HG03520 (cell line): ENCODE data around the gene YJEFN3.

Experiments used
- ATAC-seq: cut with Tn5 transposase; IDR thresholded peaks from one replicate; pipeline ENCODE4 v1.9.1; 2021; ENCODE audit warnings: mild to moderate bottlenecking, moderate library complexity; ENCODE audit not compliant: unreplicated experiment

The YJEFN3 gene

DNA sequence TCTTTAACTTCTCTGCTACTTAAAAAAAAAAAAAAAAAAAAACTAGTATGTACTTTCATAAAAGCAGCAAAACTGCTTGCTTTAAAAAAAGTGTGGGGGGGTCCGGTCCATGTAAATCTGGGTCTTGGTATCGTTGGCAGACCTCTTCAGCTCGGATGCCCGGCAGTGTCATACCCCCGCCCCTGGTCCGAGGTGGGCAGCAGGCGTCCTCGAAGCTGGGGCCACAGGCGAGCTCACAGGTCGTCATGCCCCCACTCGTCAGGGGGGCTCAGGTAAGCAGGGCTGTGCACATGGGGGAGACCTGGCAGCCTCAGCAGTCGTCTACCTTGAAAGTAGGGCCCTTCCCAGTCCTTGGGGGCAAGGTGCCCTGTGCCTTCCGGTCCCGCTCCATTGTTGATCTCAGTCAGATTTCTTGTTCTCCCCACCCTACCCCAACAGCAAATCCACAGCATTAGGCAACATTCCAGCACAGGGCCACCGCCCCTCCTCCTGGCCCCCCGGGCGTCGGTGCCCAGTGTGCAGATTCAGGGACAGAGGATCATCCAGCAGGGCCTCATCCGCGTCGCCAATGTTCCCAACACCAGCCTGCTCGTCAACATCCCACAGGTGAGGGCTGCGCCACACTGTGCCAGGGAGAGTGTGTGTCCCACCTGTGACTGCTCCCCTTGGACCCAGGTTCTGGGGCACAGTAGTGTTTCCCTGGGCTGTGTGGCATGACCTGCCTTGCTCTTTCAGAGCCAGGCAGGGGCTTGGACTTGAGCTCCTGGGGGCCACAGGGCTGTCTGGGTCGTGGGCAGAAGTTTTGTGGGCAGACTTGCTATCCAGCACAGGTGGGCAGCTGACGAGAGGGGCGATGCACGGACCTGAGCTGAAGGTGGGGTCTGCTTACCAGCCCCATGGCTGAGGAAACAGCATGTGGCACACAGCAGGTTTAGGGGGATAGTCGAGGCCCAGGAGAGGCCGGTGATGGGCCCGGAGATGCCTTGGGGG, 32.8 kb upstream of the YJEFN3 start:
- ATAC-seq = no peak

DNA sequence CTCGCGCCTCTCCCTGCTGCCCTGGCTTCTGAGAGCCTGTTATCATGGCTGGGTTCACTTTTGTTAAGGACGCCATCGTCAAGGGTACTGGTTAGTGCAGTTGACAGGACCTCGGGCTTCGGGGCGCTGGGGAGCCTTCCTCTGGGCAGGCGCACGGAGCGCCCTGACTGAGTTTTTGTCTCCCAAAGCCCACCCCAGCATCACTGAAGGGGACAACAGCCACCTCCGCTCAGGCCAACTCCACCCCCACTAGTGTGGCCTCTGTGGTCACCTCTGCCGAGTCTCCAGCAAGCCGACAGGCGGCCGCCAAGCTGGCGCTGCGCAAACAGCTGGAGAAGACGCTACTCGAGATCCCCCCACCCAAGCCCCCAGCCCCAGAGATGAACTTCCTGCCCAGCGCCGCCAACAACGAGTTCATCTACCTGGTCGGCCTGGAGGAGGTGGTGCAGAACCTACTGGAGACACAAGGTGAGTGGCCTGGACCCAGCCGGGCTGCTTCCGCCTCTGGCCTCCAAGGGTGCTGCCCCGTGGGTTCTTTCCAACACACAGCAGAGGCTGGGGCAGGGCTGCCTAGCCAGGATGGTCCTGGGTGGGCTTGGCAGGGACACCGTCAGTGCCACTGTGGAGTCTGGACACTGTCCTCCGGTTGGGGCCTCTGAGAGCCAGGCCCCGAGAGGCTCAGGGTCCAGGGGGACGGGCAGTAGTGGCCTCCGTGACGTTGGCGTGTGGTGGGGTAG, 30.3 kb upstream of the YJEFN3 start:
- ATAC-seq = no peak

GRCh38 chr19:19499272-19499995, 29.3 kb upstream of the YJEFN3 start:
- ATAC-seq = no peak

DNA sequence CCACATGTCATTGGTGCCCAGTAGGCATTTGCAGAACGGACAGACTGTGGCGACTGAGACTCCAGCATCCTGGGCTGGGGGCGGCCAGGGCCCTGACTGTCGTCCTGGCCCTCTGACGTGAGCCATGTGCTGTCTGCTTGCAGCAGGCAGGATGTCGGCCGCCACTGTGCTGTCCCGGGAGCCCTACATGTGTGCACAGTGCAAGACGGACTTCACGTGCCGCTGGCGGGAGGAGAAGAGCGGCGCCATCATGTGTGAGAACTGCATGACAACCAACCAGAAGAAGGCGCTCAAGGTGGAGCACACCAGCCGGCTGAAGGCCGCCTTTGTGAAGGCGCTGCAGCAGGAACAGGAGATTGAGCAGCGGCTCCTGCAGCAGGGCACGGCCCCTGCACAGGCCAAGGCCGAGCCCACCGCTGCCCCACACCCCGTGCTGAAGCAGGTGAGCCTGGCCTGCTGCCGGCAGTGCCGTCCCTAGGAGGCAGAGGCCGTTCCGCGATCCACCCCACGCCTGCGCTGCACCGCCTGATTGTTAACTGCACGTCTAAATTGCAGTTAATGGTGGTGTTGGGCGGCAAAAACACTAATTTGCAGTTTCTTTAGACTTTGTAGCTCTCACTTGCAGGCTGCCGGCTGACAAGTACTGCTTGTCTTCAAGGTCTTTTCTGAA, 27.6 kb upstream of the YJEFN3 start:
- ATAC-seq = no peak

GRCh38 chr19:19501798-19502197, 26.9 kb upstream of the YJEFN3 start:
- ATAC-seq = no peak

DNA sequence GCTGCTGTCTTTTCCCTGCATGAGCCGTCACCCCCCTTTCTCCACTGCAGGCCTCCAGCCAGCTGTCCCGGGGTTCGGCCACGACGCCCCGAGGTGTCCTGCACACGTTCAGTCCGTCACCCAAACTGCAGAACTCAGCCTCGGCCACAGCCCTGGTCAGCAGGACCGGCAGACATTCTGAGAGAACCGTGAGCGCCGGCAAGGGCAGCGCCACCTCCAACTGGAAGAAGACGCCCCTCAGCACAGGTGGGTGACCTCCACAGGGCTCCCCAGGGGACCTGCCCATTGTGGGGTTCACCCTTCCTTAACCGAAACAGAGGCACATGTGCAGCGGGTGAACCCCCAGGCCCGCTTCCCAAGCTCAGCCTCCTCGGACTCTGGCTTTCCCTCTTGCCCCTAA, 26.4 kb upstream of the YJEFN3 start:
- no peak for ATAC-seq

GRCh38 chr19:19502808-19503602, 25.7 kb upstream of the YJEFN3 start:
- ATAC-seq = no peak

GRCh38 chr19:19504754-19505668, 23.7 kb upstream of the YJEFN3 start:
- ATAC-seq = no peak

- no peak for ATAC-seq
Observed at GRCh38 chr19:19505669-19506326, 22.9 kb upstream of the YJEFN3 start.

GRCh38 chr19:19506592-19506991, 22.1 kb upstream of the YJEFN3 start:
- no peak for ATAC-seq

GRCh38 chr19:19507354-19507753, 21.4 kb upstream of the YJEFN3 start:
- ATAC-seq = no peak

DNA sequence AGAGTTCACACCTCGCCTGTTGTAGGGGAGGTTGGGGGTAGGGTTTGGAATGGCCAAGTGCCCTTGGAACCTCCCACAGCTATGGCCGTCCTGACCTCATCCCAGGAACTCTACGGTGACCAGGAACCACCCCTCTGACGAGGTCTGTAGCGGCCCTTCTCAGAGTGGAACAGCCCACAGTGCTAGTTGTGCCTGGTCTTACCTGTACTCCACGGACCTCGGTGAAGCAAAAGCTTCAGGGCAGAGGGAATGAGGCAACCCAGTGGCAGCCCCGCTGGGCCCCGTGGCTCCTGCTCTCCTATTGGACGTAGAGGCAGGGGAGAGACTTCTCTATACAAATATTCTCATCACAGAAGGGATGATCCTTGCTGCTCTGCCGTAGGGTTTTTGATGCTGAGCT, 20.5 kb upstream of the YJEFN3 start:
- no peak for ATAC-seq

DNA sequence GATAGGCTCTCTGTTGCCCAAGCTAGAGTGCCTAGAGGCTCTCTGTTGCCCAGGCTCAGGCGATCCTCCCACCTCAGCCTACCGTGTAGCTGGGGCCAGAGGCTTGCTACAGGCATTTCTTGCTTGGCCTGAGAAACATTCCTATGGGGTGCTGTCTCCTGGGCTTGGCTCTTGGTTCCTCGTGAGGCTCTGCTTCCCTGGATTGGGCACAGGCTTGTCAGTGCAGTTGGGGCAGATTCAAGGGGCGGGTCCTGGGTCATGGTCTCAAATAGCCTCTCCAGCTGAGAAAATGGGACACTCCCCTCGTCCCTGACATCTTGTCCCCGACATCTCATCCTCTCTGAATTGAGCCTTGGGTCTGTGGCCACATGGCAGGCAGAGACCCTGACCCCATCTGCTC, 18.3 kb upstream of the YJEFN3 start:
- no peak for ATAC-seq

DNA sequence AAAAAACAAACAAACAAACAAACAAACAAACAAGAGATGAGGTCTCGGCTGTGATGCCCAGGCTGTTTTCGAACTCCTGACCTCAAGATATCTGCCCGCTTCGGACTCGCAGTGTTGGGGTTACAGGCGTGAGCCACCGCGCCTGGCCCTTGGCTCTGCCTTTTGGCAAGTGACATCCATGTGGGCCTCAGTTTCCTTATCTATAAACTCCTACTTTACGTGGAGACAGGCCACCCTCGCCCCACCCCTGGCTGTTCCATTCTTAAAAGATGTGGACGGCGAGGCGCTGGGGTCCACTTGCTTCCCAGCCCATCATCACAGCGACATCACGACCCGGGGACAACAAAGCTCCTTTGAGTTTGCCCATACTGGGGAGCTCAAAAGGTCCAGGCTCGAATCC, 15.0 kb upstream of the YJEFN3 start:
- no peak for ATAC-seq

DNA sequence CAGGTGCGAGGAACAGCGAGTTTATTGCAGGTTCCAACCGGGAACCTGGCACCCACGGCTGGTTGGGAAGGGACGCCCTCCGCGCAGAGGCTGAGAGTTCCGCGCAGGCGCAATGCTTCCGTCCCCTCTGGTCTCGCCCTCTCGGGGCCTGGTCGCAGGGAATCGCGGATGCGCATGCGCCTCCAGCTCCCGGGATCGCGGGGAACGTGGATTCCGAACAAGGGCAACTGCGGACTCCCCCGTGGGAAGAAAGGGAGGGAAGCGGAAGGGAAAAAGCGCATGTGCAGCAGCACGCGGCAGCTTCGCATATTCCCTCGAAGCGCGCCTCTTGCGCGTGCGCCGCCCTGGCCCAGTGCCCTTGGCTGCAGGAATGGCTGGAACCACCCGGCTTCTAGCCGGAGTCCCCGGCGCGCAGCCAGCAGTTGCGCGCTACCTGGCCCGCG, 14.5 kb upstream of the YJEFN3 start:
- no peak for ATAC-seq

GRCh38 chr19:19514881-19515641, 13.7 kb upstream of the YJEFN3 start, which contains the start of gene TSSK6:
Gene TSSK6 (minus strand): TSS chr19:19515548. CDS start chr19:19515427, 121 bp downstream.
- ATAC-seq = no peak
